K562 (cell line): Measurements from ENCODE around the gene KRT77. TPM values are rescaled to one million over a fixed set of nuclear protein-coding genes. Genes with fewer than 3 reads are reported as not detected.

ENCODE experiments used
- ATAC-seq: fragments of 200-7000 bp; cut with Tn5 transposase; 3 replicates; pipeline ENCODE4 v1.9.1; 2020; ENCODE audit warnings: moderate library complexity
- BruUV-seq: library from RNA; stranded (reverse); fragments of 400-500 nt; replicated peaks from 2 replicates; lab custom pipeline; 2021; lab: Mats Ljungman, UMichigan
- CTCF ChIA-PET: fragments of 300-600 bp; formaldehyde crosslinking; extraction: SDS; loops from one replicate; lab custom pipeline; 2021; ENCODE audit warnings: low intra/inter-chr PET ratio; lab: Yijun Ruan, JAX
- POLR2A ChIA-PET: fragments of 300-600, 350-650 bp; sonication (Branson Sonifier 250); formaldehyde crosslinking; extraction: SDS; loops from one replicate; lab custom pipeline; 2021; ENCODE audit warnings: antibody characterized with exemption, inconsistent platforms; lab: Yijun Ruan, JAX
- DNase-seq, 4 experiments: peaks; one replicate each; pipeline versions ENCODE4 v3.0.0 to v3.0.0-alpha.2; 2011 to 2018; ENCODE audit warnings: low spot score in 3 of 4, mixed read lengths in 3 of 4; ENCODE audit errors: extremely low read depth in 1 of 4
- FAIRE-seq: peaks from 2 replicates; lab custom pipeline; 2011; peaks lifted over from hg19 to GRCh38; lab: Jason Lieb, UNC
- H2AFZ ChIP-seq: 2 replicates; pipeline ENCODE4 v1.6.0; 2011; ENCODE audit warnings: low read depth, low read length, control low read depth, inconsistent platforms
- H3K27ac ChIP-seq: fragments of 200-600 bp; 3 replicates; pipeline ENCODE4 v1.8.0; 2011; ENCODE audit warnings: low read depth, mild to moderate bottlenecking, control low read depth, inconsistent platforms, low read length, moderate library complexity, mixed read lengths; ENCODE audit errors: extremely low read depth
- H3K27me3 ChIP-seq, 2 experiments: fragments of 300-600 bp in 1 of 2; 2 replicates in 1 of 2; 3 replicates in 1 of 2; pipeline versions ENCODE4 v1.6.0 to v1.8.0; 2011; ENCODE audit warnings: inconsistent platforms in 2 of 2, low read length in 2 of 2, mild to moderate bottlenecking in 1 of 2, mixed read lengths in 1 of 2, moderate library complexity in 1 of 2; ENCODE audit not compliant: control insufficient read depth in 2 of 2, insufficient read depth in 2 of 2
- H3K36me3 ChIP-seq: fragments of 300-600 bp; 3 replicates; pipeline ENCODE4 v1.8.0; 2011; ENCODE audit warnings: mild to moderate bottlenecking, low read length, inconsistent platforms; ENCODE audit not compliant: control insufficient read depth, insufficient read depth
- H3K4me1 ChIP-seq, 2 experiments: fragments of 200-600 bp in 1 of 2; replicated peaks in 1 of 2; 2 replicates in 1 of 2; 3 replicates in 1 of 2; pipeline versions ENCODE4 v1.5.1 to v1.8.0; 2011; ENCODE audit warnings: inconsistent platforms in 2 of 2, low read length in 2 of 2, mild to moderate bottlenecking in 1 of 2, mixed read lengths in 1 of 2, moderate library complexity in 1 of 2; ENCODE audit not compliant: control insufficient read depth in 2 of 2, insufficient read depth in 2 of 2
- H3K4me2 ChIP-seq: 2 replicates; pipeline ENCODE4 v1.6.1; 2011; ENCODE audit warnings: low read length, control low read depth, inconsistent platforms, mixed read lengths; ENCODE audit not compliant: insufficient read depth
- H3K4me3 ChIP-seq: fragments of 200-600 bp; sonication (generic), shearing (Covaris generic); 2 replicates; pipeline ENCODE4 v1.5.1; 2016; ENCODE audit warnings: control low read depth, inconsistent platforms
- H3K79me2 ChIP-seq: fragments of 200-600 bp; 3 replicates; pipeline ENCODE4 v1.8.0; 2011; ENCODE audit warnings: low read length, inconsistent platforms; ENCODE audit not compliant: control insufficient read depth, insufficient read depth
- H3K9ac ChIP-seq, 2 experiments: 2 replicates each; pipeline versions ENCODE4 v1.6.0 to v1.6.1; 2011; ENCODE audit warnings: low read depth in 2 of 2, low read length in 2 of 2, control low read depth in 1 of 2, inconsistent platforms in 1 of 2, mild to moderate bottlenecking in 1 of 2, mixed read lengths in 1 of 2; ENCODE audit not compliant: insufficient read depth in 1 of 2
- H3K9me1 ChIP-seq: one replicate; pipeline ENCODE4 v1.6.0; 2011; ENCODE audit warnings: inconsistent platforms, mild to moderate bottlenecking, low read length, moderate library complexity; ENCODE audit not compliant: control insufficient read depth, insufficient read depth
- H3K9me3 ChIP-seq: replicated peaks from 2 replicates; pipeline ENCODE4 v1.5.1; 2011; ENCODE audit warnings: low read depth, low read length, inconsistent platforms; ENCODE audit not compliant: control insufficient read depth, insufficient read depth
- H4K20me1 ChIP-seq: replicated peaks from 2 replicates; pipeline ENCODE4 v1.6.1; 2011; ENCODE audit warnings: low read length, inconsistent platforms, mixed read lengths; ENCODE audit not compliant: control insufficient read depth, insufficient read depth
- HMG20A ChIP-seq: fragments of 450-650 bp; formaldehyde crosslinking; conservative IDR thresholded peaks from 2 replicates; pipeline ENCODE4 v1.4.0; 2020; ENCODE audit warnings: mild to moderate bottlenecking, mixed read lengths
- MTA2 ChIP-seq: fragments of 450-650 bp; IDR thresholded peaks from 2 replicates; pipeline ENCODE4 v1.6.1; 2016; ENCODE audit warnings: low read depth
- NCOA2 ChIP-seq, 2 experiments: fragments of 450-650 bp; IDR thresholded peaks; 2 replicates each; pipeline ENCODE4 v1.6.1; 2018; ENCODE audit warnings: mild to moderate bottlenecking in 2 of 2, moderate library complexity in 1 of 2; ENCODE audit not compliant: partially characterized antibody in 2 of 2
- NFE2L1 ChIP-seq: fragments of 450-650 bp; IDR thresholded peaks from 2 replicates; pipeline ENCODE4 v1.6.1; 2016; ENCODE audit warnings: missing genetic modification characterization, low read depth, mild to moderate bottlenecking, missing compliant biosample characterization, moderate library complexity, borderline replicate concordance
- PHF21A ChIP-seq: fragments of 450-650 bp; IDR thresholded peaks from 2 replicates; pipeline ENCODE4 v1.6.1; 2017; ENCODE audit warnings: low read depth, borderline replicate concordance
- ZNF384 ChIP-seq: IDR thresholded peaks from 2 replicates; pipeline ENCODE4 v1.6.1; 2012; ENCODE audit warnings: low read depth, low read length, improper control_type of control experiment
- WGBS: fragments of 100-300 bp; shearing (Covaris generic); methylation state at CpG from one replicate; pipeline ENCODE4 v1.1.6; 2016; ENCODE audit warnings: low coverage, mixed read lengths; ENCODE audit not compliant: insufficient coverage; ENCODE audit errors: missing lambda C conversion rate; 5-methylcytosine and 5-hydroxymethylcytosine counted together
- in situ Hi-C: fragments of 300-500 bp; cut with MboI; formaldehyde crosslinking; loops from 4 replicates; pipeline ENCODE4 v1.15.0; 2018; ENCODE audit warnings: inconsistent platforms, mixed read lengths
- intact Hi-C: fragments of 100-400 bp; cut with micrococcal nuclease; formaldehyde crosslinking; loops from 2 replicates; pipeline ENCODE4 v1.14.2; 2022
- polyA plus RNA-seq, 8 experiments: library from polyadenylated mRNA; depleted of rRNA in 4 of 8; stranded (reverse) in 5 of 8; unstranded in 3 of 8; fragments of >200 nt; fragmentation: Nextera tagmentation in 2 of 8; fragmentation: Illumina TruSeq in 1 of 8; extraction: Ambion mirVana in 2 of 8; extraction: Trizol in 1 of 8; gene quantifications; 2 replicates each; pipeline versions ENCODE4 v1.2.1 to v1.2.3, GENCODE V29; 2011 to 2014; ENCODE audit warnings: inconsistent platforms in 1 of 8, missing spikeins in 1 of 8
- total RNA-seq, 7 experiments: library from RNA; depleted of rRNA in 6 of 7; stranded (reverse); fragments of >200 nt in 6 of 7; fragmentation: Illumina TruSeq in 2 of 7; extraction: Trizol in 2 of 7; gene quantifications; 2 replicates each; pipeline versions ENCODE4 v1.2.1 to v1.2.3, GENCODE V29; 2011 to 2021; ENCODE audit warnings: low replicate concordance in 1 of 7
- TF ChIP-seq, protein P1 (sequence below): fragments of 200-800 bp; sonication (Bioruptor generic); IDR thresholded peaks from 2 replicates; pipeline ENCODE4 v1.6.1; 2017; ENCODE audit warnings: missing genetic modification characterization, missing compliant biosample characterization

The KRT77 gene
- total and polyA plus RNA-seq, 9 of the 15 experiments (the other 6 are each of a cell fraction or from before 2014, with no cell fraction given) = not detected

- Histone ChIP-seq H3K9ac (no peak overlapping the region), H3K27me3 (peaks cover 29 to 56% of the 10 kb centered on the region in 2 experiments), H3K36me3 (no peaks in the 10 kb centered on the region), H3K4me2 (no peak overlapping the region), H3K4me3 (no peak overlapping the region), H3K9me1 (no peaks in the 10 kb centered on the region), H4K20me1 (0 out of 2 replicates have a peak, but pooled peaks cover 5% of the 10 kb centered on the region), H3K79me2 (no peaks in the 10 kb centered on the region), H2AFZ (no peak overlapping the region), H3K4me1 (no peaks in the 10 kb centered on the region), H3K27ac (no peak overlapping the region), H3K9me3 (no peaks in the 10 kb centered on the region)
- WGBS = 3% methylated on average over 3 of the region's 4 CpGs
- TF ChIP-seq HMG20A (no peak), NCOA2 (IDR thresholded peaks at IDR 0.05; ENCODE audit: partially characterized antibody in 2 of 2) (no peak)
- in situ Hi-C loops (no loop called here), intact Hi-C loops (no loop called here)
- ChIA-PET CTCF (no interaction called here), POLR2A (interaction anchor here (0.5 to 0.6 kb wide), 2 partner anchors 328 to 342 kb away, joined by 4 read pairs; no protein-coding TSS in a partner anchor)
- DNase-seq (no peak), ATAC-seq (no peak), FAIRE-seq (no peak)
- no TSS peak for BruUV-seq
These were observed 23.7 kb upstream of the KRT77 start for GRCh38 chr12:52727037-52727436.

DNA sequence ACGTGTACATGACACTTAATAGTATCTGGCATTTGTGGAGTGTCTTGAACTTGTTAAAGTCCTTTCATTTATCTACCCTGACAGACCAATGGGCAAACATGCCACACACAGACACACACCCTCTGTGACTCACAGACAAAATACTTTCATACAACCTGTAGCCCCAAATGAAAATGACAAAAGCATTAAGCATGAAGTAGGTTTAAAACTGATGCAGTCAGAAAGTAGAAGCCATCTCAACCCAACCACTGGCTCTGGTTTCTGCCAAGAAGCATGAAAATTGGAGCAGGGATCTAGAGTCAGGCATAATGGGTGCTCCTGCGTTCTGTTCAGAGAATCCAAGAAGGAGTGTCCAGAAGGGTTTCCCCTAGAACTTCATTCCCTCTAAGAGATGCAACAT is 23.1 kb upstream of the KRT77 start:
- no TSS peak for BruUV-seq
- Histone ChIP-seq H2AFZ (no peak overlapping the region), H4K20me1 (0 out of 2 replicates have a peak, but pooled peaks cover 2% of the 10 kb centered on the region), H3K9me3 (no peaks in the 10 kb centered on the region), H3K9ac (no peak overlapping the region), H3K4me3 (no peak overlapping the region), H3K9me1 (no peaks in the 10 kb centered on the region), H3K27ac (no peak overlapping the region), H3K27me3 (peaks cover 26 to 51% of the 10 kb centered on the region in 2 experiments), H3K79me2 (no peaks in the 10 kb centered on the region), H3K4me1 (no peaks in the 10 kb centered on the region), H3K36me3 (no peaks in the 10 kb centered on the region), H3K4me2 (no peak overlapping the region)
- POLR2A ChIA-PET = interaction anchor here (1.0 kb wide), 1 partner anchor 11 kb away, joined by 3 read pairs; no protein-coding TSS in a partner anchor
- FAIRE-seq (no peak), DNase-seq (no peak), ATAC-seq (no peak)
- TF ChIP-seq NFE2L1 (tag) (no peak), ZNF384 (no peak), MTA2 (no peak), PHF21A (no peak)
- TF ChIP-seq, protein P1, sequence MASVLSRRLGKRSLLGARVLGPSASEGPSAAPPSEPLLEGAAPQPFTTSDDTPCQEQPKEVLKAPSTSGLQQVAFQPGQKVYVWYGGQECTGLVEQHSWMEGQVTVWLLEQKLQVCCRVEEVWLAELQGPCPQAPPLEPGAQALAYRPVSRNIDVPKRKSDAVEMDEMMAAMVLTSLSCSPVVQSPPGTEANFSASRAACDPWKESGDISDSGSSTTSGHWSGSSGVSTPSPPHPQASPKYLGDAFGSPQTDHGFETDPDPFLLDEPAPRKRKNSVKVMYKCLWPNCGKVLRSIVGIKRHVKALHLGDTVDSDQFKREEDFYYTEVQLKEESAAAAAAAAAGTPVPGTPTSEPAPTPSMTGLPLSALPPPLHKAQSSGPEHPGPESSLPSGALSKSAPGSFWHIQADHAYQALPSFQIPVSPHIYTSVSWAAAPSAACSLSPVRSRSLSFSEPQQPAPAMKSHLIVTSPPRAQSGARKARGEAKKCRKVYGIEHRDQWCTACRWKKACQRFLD (CRISPR knock-in tag) = no peak
- CTCF ChIA-PET = no interaction called here
- in situ Hi-C loops (no loop called here), intact Hi-C loops (no loop called here)
- WGBS = 6% methylated on average over 2 of the region's 2 CpGs
